GM23248 (cell line): ENCODE results near the gene COL4A5. TPM values are rescaled to one million over a fixed set of nuclear protein-coding genes. Genes with fewer than 3 reads are reported as not detected.

Source experiments
- DNase-seq: peaks from one replicate; pipeline ENCODE4 v3.0.0-alpha.2; 2015
- H2AFZ ChIP-seq: fragments of 200-600 bp; sonication (generic); 2 replicates; pipeline ENCODE4 v1.6.1; 2016; ENCODE audit warnings: antibody characterized with exemption
- H3F3A ChIP-seq: fragments of 200-600 bp; sonication (generic); 2 replicates; pipeline ENCODE4 v1.6.1; 2016; ENCODE audit warnings: mild to moderate bottlenecking, antibody characterized with exemption, mixed run types; ENCODE audit not compliant: insufficient read depth
- H3K27ac ChIP-seq: fragments of 200-600 bp; sonication (generic); 2 replicates; pipeline ENCODE4 v1.5.1; 2016; ENCODE audit warnings: mild to moderate bottlenecking
- H3K27me3 ChIP-seq: fragments of 200-600 bp; sonication (generic); replicated peaks from 2 replicates; pipeline ENCODE4 v1.6.1; 2016; ENCODE audit warnings: mild to moderate bottlenecking; ENCODE audit not compliant: insufficient read depth
- H3K36me3 ChIP-seq: fragments of 200-600 bp; sonication (generic); 2 replicates; pipeline ENCODE4 v1.6.1; 2016; ENCODE audit warnings: low read depth, mild to moderate bottlenecking
- H3K4me1 ChIP-seq: fragments of 200-600 bp; sonication (generic); 2 replicates; pipeline ENCODE4 v1.6.1; 2016; ENCODE audit warnings: mild to moderate bottlenecking; ENCODE audit not compliant: insufficient read depth
- H3K4me2 ChIP-seq: fragments of 200-600 bp; sonication (generic); one replicate; pipeline ENCODE4 v1.6.1; 2016; ENCODE audit warnings: mild to moderate bottlenecking; ENCODE audit not compliant: unreplicated experiment
- H3K4me3 ChIP-seq: fragments of 200-600 bp; sonication (generic); 2 replicates; pipeline ENCODE4 v1.5.1; 2016; ENCODE audit warnings: mild to moderate bottlenecking
- H3K79me2 ChIP-seq: fragments of 200-600 bp; sonication (generic); 2 replicates; pipeline ENCODE4 v1.6.1; 2016; ENCODE audit warnings: mild to moderate bottlenecking; ENCODE audit not compliant: insufficient read depth
- H3K9ac ChIP-seq: fragments of 200-600 bp; sonication (generic); 2 replicates; pipeline ENCODE4 v1.6.1; 2016; ENCODE audit warnings: mild to moderate bottlenecking
- H3K9me2 ChIP-seq: fragments of 200-600 bp; sonication (generic); 2 replicates; pipeline ENCODE4 v1.6.1; 2016; ENCODE audit warnings: mixed run types, mild to moderate bottlenecking, moderate library complexity; ENCODE audit not compliant: insufficient read depth
- H3K9me3 ChIP-seq: fragments of 200-600 bp; sonication (generic); one replicate; pipeline ENCODE4 v1.6.1; 2017; ENCODE audit warnings: low read depth
- H4K20me1 ChIP-seq: fragments of 200-600 bp; sonication (generic); 2 replicates; pipeline ENCODE4 v1.6.0; 2016; ENCODE audit not compliant: insufficient read depth
- EZH2 ChIP-seq: fragments of 200-600 bp; sonication (generic); IDR thresholded peaks from 2 replicates; pipeline ENCODE4 v1.6.1; 2018; ENCODE audit warnings: antibody characterized with exemption, mild to moderate bottlenecking; ENCODE audit not compliant: insufficient read depth, poor library complexity, severe bottlenecking
- EZH2phosphoT487 ChIP-seq: fragments of 200-600 bp; sonication (generic); IDR thresholded peaks from 2 replicates; pipeline ENCODE4 v1.6.1; 2018; ENCODE audit warnings: antibody characterized with exemption, moderate library complexity, mild to moderate bottlenecking, low read depth; ENCODE audit not compliant: insufficient read depth
- WGBS, 2 experiments: methylation state at CpG; one replicate each; pipeline ENCODE4 v1.1.6; 2015 to 2017; ENCODE audit warnings: low lambda C conversion rate in 2 of 2, low coverage in 1 of 2; ENCODE audit errors: missing lambda C conversion rate in 2 of 2; 5-methylcytosine and 5-hydroxymethylcytosine counted together
- in situ Hi-C: fragments of 300-500 bp; cut with MboI; formaldehyde crosslinking; loops from 2 replicates; pipeline ENCODE4 v1.15.0; 2020
- polyA plus RNA-seq: library from polyadenylated mRNA; unstranded; fragments of >200 nt; fragmentation: Nextera tagmentation; extraction: Ambion mirVana; gene quantifications from 2 replicates; pipeline ENCODE4 v1.2.1, GENCODE V29; 2016
- total RNA-seq: library from RNA; depleted of rRNA; stranded (reverse); fragments of >200 nt; shearing (Covaris generic); gene quantifications from 2 replicates; pipeline ENCODE4 v1.2.3, GENCODE V29; 2014

The COL4A5 gene
- total and polyA plus RNA-seq, 2 experiments from 2014 or later = 5.3 to 14.4 TPM

GRCh38 chrX:108702530-108702929 is 262.9 kb downstream of the COL4A5 start:
- Histone ChIP-seq H2AFZ (no peak overlapping the region), H3K79me2 (no peaks in the 10 kb centered on the region), H4K20me1 (no peaks in the 10 kb centered on the region), H3K4me3 (no peak overlapping the region), H3K27me3 (no peaks in the 10 kb centered on the region), H3K27ac (no peak overlapping the region), H3K36me3 (no peaks in the 10 kb centered on the region), H3K4me1 (no peaks in the 10 kb centered on the region), H3K4me2 (no peak overlapping the region), H3K9me2 (no peaks in the 10 kb centered on the region), H3K9ac (no peak overlapping the region), H3F3A (no peaks in the 10 kb centered on the region), H3K9me3 (no peaks in the 10 kb centered on the region)
- in situ Hi-C loops = loop anchor here (25.0 kb wide), 1 partner anchor 685 kb away; no protein-coding TSS in a partner anchor
- no peak for DNase-seq
- TF ChIP-seq EZH2phosphoT487 = no peak
- no peak for TF ChIP-seq EZH2
- WGBS, 2 experiments = 17% methylated on average over 1 of the region's 1 CpG

DNA sequence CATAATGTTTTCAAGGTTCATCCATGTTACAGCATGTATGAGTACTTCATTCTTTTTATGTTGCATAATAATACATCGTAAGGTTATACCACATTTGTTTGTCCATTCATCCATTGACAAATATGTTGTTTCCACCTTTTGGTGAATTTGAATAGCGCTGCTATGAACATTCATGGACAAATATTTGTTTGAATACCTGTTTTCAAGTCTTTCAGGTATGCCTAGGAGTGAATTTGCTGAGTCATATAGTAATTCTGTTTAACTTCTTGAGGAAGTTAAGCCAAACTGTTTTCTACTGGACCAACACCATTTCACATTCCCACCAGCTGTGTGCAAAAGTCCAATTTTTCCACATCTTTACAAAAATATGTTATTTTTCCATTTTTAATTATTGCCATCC is 265.2 kb downstream of the COL4A5 start:
- no peak overlapping the region for H2AFZ ChIP-seq
- no peak overlapping the region for H3K27ac ChIP-seq
- WGBS, 2 experiments = 33 to 46% methylated on average over 2 of the region's 2 CpGs
- H3K4me1 ChIP-seq = no peaks in the 10 kb centered on the region
- no peaks in the 10 kb centered on the region for H3K9me3 ChIP-seq
- H3K9ac ChIP-seq = no peak overlapping the region
- H3K27me3 ChIP-seq = no peaks in the 10 kb centered on the region
- no peaks in the 10 kb centered on the region for H3K79me2 ChIP-seq
- H3K4me2 ChIP-seq = no peak overlapping the region
- H3K36me3 ChIP-seq = no peaks in the 10 kb centered on the region
- no peaks in the 10 kb centered on the region for H4K20me1 ChIP-seq
- no peak overlapping the region for H3K4me3 ChIP-seq
- no peak for DNase-seq
- in situ Hi-C loops = loop anchor here (25.0 kb wide), 1 partner anchor 682 kb away; no protein-coding TSS in a partner anchor
- H3K9me2 ChIP-seq = no peaks in the 10 kb centered on the region
- TF ChIP-seq EZH2 (no peak), EZH2phosphoT487 (no peak)
- no peaks in the 10 kb centered on the region for H3F3A ChIP-seq

- no peak for TF ChIP-seq EZH2
- in situ Hi-C loops = loop anchor here (25.0 kb wide), 1 partner anchor 674 kb away; no protein-coding TSS in a partner anchor
- H3K4me1 ChIP-seq = no peaks in the 10 kb centered on the region
- H3K79me2 ChIP-seq = no peaks in the 10 kb centered on the region
- H3F3A ChIP-seq = no peaks in the 10 kb centered on the region
- H3K4me3 ChIP-seq = no peak overlapping the region
- no peak overlapping the region for H3K27ac ChIP-seq
- DNase-seq = no peak
- H3K9ac ChIP-seq = no peak overlapping the region
- no peaks in the 10 kb centered on the region for H3K9me2 ChIP-seq
- H2AFZ ChIP-seq = no peak overlapping the region
- no peaks in the 10 kb centered on the region for H3K36me3 ChIP-seq
- no peaks in the 10 kb centered on the region for H3K27me3 ChIP-seq
- WGBS, 2 experiments = 25 to 38% methylated on average over 1 of the region's 1 CpG
- H3K4me2 ChIP-seq = no peak overlapping the region
- no peaks in the 10 kb centered on the region for H3K9me3 ChIP-seq
- H4K20me1 ChIP-seq = no peaks in the 10 kb centered on the region
Measured at GRCh38 chrX:108712886-108713285, 273.2 kb downstream of the COL4A5 start.

GRCh38 chrX:108722561-108722960 is 282.9 kb downstream of the COL4A5 start:
- H3K79me2 ChIP-seq = no peaks in the 10 kb centered on the region
- H3K9me3 ChIP-seq = no peaks in the 10 kb centered on the region
- H3K9ac ChIP-seq = no peak overlapping the region
- no peaks in the 10 kb centered on the region for H3K9me2 ChIP-seq
- H3K4me3 ChIP-seq = no peak overlapping the region
- H3K4me1 ChIP-seq = no peaks in the 10 kb centered on the region
- TF ChIP-seq EZH2phosphoT487 = no peak
- TF ChIP-seq EZH2 = no peak
- H2AFZ ChIP-seq = no peak overlapping the region
- in situ Hi-C loops = loop anchor here (25.0 kb wide), 1 partner anchor 665 kb away; no protein-coding TSS in a partner anchor
- no peak overlapping the region for H3K27ac ChIP-seq
- 0% methylated on average over 2 of the region's 2 CpGs for WGBS, 2 experiments
- no peaks in the 10 kb centered on the region for H4K20me1 ChIP-seq
- H3K4me2 ChIP-seq = no peak overlapping the region
- no peak for DNase-seq
- H3K27me3 ChIP-seq = no peaks in the 10 kb centered on the region
- H3F3A ChIP-seq = no peaks in the 10 kb centered on the region
- no peaks in the 10 kb centered on the region for H3K36me3 ChIP-seq

DNA sequence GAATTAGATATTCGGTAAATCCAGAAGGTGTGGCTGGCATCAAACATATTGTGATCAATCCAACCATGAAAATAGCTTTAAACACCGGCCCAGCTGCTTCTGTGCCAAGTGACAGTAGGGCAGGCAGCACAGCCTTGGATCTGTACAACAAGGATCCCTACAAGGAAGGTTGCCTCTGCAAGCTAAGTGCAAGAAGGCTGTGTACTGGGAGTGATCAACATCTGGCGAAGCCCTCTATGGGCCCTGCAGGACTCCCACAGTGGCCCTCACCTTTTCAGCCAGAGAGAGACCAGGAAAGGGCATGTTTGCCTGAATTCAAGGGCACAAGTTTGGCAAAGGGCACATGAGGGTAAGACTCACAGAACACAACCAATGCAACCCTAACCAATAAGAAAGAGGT is 287.1 kb downstream of the COL4A5 start:
- no peak overlapping the region for H3K4me2 ChIP-seq
- no peaks in the 10 kb centered on the region for H3K9me3 ChIP-seq
- 0 out of 2 replicates have a peak, but pooled peaks cover 2% of the 10 kb centered on the region for H3K27me3 ChIP-seq
- no peaks in the 10 kb centered on the region for H3K36me3 ChIP-seq
- H3K27ac ChIP-seq = no peak overlapping the region
- no peak overlapping the region for H2AFZ ChIP-seq
- TF ChIP-seq EZH2 (no peak), EZH2phosphoT487 (no peak)
- WGBS, 2 experiments = 26 to 47% methylated on average over 3 of the region's 3 CpGs
- H4K20me1 ChIP-seq = no peaks in the 10 kb centered on the region
- in situ Hi-C loops = no loop called here
- no peaks in the 10 kb centered on the region for H3F3A ChIP-seq
- H3K9ac ChIP-seq = no peak overlapping the region
- no peak overlapping the region for H3K4me3 ChIP-seq
- no peaks in the 10 kb centered on the region for H3K9me2 ChIP-seq
- no peaks in the 10 kb centered on the region for H3K79me2 ChIP-seq
- no peak for DNase-seq
- H3K4me1 ChIP-seq = no peaks in the 10 kb centered on the region
